DMS 273 (cell line): ENCODE measurements around the gene IPPK.

Experiments used
- DNase-seq: peaks from one replicate; lab custom pipeline; 2025; ENCODE audit not compliant: unreplicated experiment; lab: John Stamatoyannopoulos, UW

IPPK gene

GRCh38 chr9:92686954-92687353, 17.0 kb upstream of the IPPK start:
- peak; percentile 31 for DNase-seq

GRCh38 chr9:92685022-92685421, 15.1 kb upstream of the IPPK start:
- DNase-seq: no peak

GRCh38 chr9:92682269-92682668, 12.3 kb upstream of the IPPK start:
- DNase-seq: no peak

- no peak for DNase-seq
Observed at GRCh38 chr9:92680166-92681119, 10.5 kb upstream of the IPPK start.

- no peak for DNase-seq
Observed at GRCh38 chr9:92679413-92680165, 9.7 kb upstream of the IPPK start.

- peak; percentile 57 for DNase-seq
Observed at GRCh38 chr9:92671323-92671722, 1.4 kb upstream of the IPPK start.

GRCh38 chr9:92669527-92669889, 423 bp downstream of the IPPK start:
- DNase-seq: peak; percentile 49

- DNase-seq: peak; percentile 39
Observed at GRCh38 chr9:92668746-92669526, 995 bp downstream of the IPPK start.

GRCh38 chr9:92666912-92667532, 2.9 kb downstream of the IPPK start:
- DNase-seq: no peak

GRCh38 chr9:92666236-92666635, 3.7 kb downstream of the IPPK start:
- no peak for DNase-seq

- no peak for DNase-seq
Observed at GRCh38 chr9:92665836-92666235, 4.1 kb downstream of the IPPK start.

- DNase-seq: no peak
Observed at GRCh38 chr9:92664394-92665152, 5.4 kb downstream of the IPPK start.

- no peak for DNase-seq
Observed at GRCh38 chr9:92663951-92664350, 6.0 kb downstream of the IPPK start.

GRCh38 chr9:92663126-92663525, 6.8 kb downstream of the IPPK start:
- DNase-seq: no peak

GRCh38 chr9:92661743-92662142, 8.2 kb downstream of the IPPK start:
- DNase-seq: no peak

GRCh38 chr9:92661127-92661526, 8.8 kb downstream of the IPPK start:
- no peak for DNase-seq

- no peak for DNase-seq
Observed at GRCh38 chr9:92660266-92660665, 9.7 kb downstream of the IPPK start.

GRCh38 chr9:92659601-92660000, 10.3 kb downstream of the IPPK start:
- no peak for DNase-seq

- DNase-seq: no peak
Observed at GRCh38 chr9:92658611-92659010, 11.3 kb downstream of the IPPK start.

- no peak for DNase-seq
Observed at GRCh38 chr9:92658176-92658575, 11.8 kb downstream of the IPPK start.
